GM18499 (cell line): ENCODE data around the gene NCAPG2.
A peak's percentile ranks its signal among the peaks of the same experiment; 100 is the strongest.
"Not testable (repeated sequence)": the region's sequence is repeated elsewhere in the genome, so short reads cannot be mapped to it uniquely, and the experiment has no call there.

Experiments
- ATAC-seq: cut with Tn5 transposase; IDR thresholded peaks from one replicate; pipeline ENCODE4 v1.9.1; 2021; ENCODE audit warnings: moderate number of reproducible peaks; ENCODE audit not compliant: insufficient read depth, unreplicated experiment

Gene NCAPG2

DNA sequence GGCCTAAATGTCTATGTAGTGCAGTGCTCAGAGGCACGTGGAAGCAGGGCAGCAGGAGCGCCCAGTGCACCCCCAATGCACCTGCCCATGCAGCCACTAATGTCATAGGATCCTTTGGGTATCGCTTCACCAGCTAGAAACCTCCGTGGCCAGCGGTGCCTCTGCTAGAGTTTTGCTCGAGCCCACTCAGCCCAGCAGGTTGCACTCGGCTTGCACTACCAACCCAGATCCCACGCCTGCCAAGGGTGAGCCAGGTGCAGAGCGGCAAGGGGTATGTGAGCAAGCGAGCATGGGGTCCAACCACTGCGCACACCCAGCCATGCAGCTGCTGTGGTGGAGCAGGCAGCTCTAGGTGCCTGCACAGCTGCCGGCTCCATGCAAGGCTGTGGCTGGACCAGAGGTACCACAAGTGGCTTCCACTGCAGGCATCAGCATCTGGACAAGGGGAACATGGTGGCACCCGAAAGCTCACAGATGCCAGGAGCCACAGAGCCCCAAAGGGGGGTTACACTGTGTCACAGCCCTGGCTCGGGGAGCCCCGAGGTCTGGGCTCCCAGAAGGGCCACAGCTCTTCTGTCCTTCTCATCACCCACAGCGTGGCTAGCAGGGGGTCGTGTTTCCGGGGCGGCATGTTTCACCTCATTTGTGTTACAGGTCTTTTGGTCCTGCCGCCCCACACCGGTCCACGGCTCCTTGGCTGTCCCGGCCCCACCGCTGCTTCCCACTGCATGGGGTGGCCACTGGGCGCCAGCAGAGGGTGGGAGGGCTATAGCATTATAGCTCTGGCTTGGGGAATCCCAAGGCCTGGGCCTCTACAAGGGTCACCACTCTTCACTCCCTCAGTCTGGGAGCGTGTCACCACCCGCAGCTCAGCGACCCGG, 2.3 kb upstream of the NCAPG2 start:
- no peak for ATAC-seq

DNA sequence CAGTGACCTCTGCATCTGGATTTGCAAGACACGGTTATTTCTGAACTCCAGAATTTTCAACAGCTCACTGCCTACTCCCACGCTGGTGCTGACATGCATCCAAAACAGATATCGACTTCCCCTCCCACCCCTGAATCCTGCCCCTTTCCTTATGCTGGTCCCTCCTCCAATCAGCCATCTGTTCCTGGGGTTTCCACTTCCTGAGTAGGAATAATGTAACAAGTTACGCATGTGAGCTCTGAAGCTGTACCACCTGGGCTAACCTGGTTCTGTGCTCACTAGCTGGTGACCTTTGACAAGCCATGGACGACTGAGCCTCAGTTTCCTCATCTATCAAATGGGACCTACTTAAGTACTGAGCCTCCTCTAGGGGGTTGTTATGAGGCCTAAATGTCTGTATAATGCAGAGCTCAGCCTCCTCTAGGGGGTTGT, 1.7 kb upstream of the NCAPG2 start:
- ATAC-seq = no peak

DNA sequence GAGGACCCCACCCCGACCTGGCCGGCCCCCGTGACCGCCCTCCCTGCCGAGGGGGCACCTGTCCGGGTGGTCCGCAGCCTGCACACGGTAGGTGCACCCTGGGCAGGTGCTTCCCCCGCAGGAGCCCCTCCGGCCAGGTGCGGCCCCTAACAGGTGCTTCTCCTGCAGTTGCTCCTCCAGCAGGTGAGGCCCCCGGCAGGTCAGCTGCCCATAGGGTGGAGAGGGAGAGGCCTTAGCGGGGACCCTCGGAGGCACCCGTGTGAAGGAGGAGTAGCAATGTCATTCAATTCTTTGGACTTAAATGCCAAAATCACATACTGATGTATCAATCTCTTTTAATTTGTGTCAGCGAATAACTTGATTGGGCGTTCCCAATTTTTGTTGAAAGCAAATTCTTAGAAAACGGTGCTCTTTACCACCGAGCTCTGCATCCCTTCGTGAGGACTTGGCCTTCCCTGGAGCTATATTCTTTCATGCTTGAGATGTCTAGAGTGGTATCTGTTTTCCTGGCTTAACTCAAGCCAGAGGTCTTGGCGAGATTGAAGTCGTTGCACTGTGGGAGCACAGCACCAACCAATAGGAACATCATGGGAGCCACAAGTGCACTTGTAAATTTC, 738 bp upstream of the NCAPG2 start:
- ATAC-seq = no peak

DNA sequence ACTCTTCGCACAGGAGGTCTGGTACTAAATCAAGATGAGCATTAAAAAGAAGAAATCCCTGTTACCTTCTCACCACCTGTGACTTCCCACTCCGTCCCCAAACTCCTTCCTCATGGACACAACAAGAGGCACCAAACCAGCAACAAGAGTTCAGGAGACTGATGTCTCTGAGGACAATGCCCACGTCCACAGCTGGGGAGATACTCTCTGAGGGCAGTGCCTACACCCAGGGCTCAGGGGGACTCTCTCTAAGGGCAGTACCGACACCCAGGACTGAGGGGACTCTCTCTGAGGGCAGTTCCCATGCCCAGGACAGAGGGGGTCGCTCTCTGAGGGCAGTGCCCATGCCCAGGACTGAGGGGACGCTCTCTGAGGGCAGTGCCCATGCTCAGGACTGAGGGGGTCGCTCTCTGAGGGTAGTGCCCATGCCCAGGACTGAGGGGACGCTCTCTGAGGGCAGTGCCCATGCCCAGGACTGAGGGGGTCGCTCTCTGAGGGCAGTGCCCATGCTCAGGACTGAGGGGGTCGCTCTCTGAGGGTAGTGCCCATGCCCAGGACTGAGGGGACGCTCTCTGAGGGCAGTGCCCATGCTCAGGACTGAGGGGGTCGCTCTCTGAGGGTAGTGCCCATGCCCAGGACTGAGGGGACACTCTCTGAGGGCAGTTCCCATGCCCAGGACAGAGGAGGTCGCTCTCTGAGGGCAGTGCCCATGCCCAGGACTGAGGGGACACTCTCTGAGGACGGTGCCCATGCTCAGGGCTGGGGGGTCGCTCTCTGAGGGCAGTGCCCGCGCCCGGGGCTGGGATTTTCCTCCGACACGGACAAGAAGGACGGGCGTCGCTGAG, 703 bp downstream of the NCAPG2 start:
- ATAC-seq = not testable (repeated sequence)

DNA sequence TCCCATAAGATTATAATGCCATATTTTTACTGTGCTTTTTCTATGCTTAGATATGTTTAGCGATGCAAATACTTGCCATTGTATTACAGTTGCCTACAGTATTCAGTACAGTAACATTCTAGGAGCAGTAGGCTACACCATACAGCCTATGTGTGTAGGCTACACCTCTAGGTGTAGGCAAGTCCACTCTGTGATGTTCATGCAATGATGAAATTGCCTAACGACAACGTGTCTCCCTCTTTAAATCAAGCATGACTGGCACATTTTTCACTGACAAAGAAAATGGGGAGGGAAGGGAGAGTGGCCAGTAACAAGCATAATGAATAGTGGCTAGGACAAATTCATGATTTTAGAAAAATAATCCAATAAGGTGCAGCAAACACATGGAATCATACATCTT, 1.7 kb downstream of the NCAPG2 start:
- no peak for ATAC-seq

DNA sequence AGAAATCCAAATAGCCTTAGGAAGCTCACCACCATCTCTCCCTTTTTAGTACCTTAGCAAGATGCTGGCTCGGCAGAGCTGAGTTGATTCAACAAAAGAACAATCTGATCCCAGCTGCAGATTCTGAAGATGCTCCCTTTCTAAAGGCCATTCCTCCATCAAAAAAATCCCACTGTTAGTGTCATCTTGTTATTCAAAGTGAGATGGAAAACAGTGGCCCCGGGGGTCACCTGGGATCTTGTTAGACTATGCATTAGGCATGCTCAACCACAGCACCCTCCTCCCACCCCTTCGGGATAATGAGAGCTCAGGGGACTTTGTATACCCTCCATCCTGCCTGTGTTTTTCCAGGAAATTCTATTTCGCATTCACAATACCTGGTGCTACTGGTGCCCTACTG, 2.4 kb downstream of the NCAPG2 start:
- ATAC-seq = no peak

DNA sequence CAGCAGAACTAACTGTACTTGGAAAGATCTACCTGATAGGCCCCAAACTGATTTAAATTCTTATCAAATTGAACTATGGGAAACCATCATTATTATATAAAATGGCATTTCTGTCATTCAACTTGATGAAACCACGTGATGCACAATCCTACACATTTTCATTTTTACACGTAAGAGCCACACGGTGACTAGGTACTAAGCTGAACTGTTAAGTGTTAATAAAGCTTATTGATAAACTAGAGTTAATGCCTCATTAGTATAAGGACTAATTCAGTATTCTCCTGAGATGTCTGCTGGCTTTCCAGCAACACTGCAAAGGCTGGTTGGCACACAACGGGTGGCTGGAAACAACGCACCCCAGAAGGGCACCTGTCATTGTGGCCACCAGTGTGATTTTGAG, 4.6 kb downstream of the NCAPG2 start:
- ATAC-seq = no peak

DNA sequence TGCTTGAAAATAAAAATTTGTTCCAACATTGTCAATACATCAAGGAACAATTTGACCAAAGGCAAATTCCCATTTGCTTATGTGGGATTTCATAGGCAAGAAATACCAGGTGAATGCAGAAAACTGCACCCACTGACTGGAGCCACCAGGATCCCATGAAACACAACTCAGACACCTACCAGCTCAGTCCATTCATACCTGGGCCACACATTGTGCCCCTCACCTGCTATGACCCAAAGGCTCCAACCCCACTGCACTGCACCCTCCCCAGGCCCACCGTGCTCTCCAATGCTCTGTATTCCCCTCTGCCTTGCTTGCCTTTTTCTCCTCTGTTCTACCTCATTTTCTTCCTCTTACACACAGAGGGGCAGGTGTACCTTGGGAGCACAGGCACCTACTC, 5.3 kb downstream of the NCAPG2 start:
- ATAC-seq = no peak

DNA sequence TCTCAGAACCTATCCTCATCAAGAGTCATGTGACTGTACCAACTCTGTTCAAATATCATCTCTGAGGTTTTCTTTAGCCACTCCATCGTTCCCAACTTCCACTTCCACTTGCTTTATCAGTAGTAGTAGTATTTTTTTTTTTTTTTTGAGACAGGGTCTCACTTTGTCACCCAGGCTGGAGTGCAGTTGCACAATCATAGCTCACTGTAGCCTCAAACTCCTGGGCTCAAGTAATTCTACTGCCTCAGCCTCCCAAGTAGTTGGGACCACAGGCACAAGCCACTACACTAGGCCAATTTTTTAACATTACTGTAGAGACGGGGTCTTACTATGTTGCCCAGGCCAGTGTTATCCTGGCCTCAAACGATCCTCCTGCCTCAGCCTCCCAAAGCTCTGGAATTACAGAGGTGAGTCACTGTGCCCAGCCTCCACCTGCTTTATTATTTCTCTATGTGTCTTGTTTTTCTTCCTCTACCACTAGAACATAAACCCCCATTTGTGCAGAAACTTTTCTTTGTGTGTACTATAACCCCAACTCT, 5.9 kb downstream of the NCAPG2 start:
- ATAC-seq = no peak

DNA sequence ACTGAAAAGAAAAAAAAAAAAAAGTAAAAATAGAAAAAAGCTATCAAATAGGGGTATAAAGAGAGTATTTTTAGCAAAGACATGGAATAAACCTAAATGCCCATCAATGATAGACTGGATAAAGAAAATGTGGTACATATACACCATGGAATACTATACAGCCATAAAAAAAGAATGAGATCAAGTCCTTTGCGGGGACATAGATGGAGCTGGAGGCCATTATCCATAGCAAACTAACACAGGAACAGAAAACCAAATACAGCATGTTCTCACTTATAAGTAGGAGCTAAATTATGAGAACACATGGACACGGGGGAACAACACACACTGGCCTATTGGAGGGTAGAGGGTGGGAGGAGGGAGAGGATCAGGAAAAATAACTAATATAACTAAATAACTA, 7.0 kb downstream of the NCAPG2 start:
- not testable (repeated sequence) for ATAC-seq

DNA sequence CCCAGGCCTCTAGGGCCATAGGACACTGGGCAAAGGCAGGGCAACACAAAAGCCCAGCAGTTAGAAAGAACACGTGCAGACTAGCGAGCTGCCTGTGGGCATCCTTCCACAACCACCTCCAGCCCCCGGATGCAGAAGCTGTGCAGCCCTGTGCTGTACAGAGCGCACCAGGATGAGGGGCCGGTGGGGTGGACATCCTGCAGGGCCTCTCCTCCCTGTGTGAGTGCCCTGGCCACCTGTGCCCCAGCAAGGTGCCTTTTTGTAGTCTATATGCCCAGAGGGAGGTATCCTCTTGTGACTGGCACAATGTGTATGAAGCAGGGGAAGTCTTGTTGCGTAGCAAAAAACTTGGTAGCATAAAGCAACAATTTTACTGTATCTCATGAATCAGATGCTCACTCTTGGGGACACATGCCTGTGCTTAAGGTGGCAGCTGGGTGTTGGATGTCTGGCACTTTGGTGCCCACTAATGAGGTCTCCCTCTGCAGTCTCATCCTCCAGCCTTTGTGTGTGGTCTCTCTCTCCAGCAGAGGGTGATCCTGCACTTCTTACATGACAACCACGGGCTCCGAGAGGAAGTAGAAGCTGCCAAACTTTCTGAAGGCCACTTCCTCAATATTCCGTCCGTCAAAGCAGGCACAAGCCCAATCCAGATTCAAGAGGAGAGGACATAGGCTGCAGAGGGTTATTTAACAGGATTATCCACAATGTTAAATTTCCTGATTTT, 8.7 kb downstream of the NCAPG2 start:
- peak; percentile 64 for ATAC-seq

DNA sequence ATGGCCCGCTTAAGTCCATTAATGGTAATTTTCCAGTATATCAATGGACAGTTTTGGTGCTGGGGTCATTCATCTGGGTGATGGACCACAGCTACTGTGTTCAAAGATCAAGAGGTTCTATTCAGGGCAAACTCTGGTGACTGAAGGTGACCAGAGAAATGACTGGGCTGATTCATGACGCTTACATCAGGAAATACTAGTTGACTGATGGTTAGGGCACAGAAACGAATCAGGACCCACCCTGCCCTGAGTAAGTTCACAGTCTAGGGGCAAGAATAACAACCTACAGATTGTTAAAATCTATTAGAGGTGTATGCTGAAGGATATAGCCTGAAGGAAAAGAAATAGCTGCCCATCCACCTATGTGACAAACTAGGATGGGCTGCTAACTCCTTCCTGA, 9.5 kb downstream of the NCAPG2 start:
- no peak for ATAC-seq

DNA sequence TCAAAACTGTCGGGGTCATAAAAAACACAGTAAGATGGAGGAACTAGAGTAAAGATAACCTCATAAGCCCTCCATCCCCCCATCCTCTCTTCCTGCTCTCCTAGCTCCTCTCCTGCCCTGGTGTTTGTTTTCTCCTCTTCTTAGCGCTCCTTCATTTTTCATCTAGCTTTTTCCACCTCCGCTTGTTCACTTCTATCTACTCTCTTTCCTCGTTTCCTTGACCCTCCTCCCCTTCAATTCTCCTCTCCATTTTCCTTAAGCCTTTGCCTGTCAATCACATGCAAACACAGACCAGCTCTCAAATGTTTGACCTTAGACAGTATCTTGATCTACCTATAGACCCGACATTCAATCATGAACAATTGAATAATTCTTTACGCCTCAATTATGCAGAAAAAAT, 10.0 kb downstream of the NCAPG2 start:
- ATAC-seq = no peak

DNA sequence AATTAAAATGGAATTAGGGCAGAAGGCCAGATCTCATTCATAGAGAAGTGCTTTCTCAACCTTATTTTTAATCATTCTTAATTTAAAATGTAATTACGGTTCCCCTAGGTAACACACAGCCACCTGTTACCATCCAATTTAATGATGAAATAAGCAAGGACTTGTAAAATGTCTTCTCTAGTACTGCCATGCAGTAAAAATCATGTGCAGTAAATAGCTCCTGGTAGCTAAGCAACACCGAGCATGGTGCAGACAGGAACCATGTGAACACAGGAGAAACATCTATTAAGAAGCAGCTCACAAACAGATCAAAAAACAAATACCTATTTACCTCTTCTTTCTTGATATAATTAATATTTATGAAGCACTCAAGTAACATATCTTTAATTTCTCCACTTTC, 15.1 kb downstream of the NCAPG2 start:
- ATAC-seq = no peak

DNA sequence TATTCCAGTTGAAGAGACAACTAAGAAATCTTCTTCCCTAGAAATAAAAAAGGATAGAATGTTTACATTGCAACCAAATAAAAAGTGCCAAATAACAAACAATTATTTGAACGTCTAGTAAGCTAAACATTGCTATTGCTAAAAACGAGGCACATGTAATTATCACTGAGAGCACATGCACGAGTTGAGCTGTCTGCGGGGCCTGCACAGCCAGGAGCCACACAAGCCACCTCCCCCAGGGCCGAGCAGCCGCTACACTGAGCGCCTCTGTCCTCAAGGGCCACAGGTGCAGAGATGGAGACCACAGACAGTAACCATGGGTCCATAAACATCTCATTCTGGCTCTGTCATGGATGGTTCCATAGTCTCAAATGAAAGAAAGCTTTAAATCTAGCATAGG, 17.2 kb downstream of the NCAPG2 start:
- ATAC-seq = no peak

DNA sequence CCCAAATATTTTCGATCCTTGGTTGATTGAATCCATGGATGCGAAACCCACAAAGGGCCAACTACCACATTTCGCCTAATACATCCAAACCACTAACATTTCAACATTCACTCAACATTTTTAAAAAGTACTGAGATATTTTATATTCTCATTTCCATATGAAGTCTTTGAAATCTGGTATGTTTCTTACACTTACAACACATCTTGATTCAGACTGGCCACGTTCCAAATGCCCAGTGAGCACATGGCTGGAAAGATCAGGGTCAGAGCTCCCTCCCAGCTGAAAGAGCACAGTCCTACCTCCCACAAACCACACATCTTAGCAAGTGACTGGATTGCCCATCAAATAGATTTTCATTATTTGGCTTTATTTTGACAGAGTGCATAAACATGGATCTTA, 18.9 kb downstream of the NCAPG2 start:
- no peak for ATAC-seq

DNA sequence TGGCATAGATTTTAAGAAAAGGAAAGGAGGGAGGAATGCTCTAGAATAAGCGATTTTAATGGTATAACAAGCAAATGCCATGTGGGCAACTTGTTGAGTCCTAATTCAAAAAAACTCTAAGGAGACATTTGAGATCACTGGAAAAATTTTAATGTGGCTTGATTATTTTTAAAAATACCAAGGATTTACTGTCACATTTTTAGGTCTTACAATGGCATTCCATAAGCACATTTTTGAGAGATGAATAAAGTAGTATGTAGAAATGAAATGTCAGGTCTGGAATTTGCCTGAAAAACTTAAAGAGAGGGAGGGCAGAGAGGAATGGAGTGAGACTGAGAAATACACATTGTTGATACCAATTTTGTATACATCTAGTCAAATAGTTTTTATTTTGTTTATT, 20.3 kb downstream of the NCAPG2 start:
- ATAC-seq = no peak

DNA sequence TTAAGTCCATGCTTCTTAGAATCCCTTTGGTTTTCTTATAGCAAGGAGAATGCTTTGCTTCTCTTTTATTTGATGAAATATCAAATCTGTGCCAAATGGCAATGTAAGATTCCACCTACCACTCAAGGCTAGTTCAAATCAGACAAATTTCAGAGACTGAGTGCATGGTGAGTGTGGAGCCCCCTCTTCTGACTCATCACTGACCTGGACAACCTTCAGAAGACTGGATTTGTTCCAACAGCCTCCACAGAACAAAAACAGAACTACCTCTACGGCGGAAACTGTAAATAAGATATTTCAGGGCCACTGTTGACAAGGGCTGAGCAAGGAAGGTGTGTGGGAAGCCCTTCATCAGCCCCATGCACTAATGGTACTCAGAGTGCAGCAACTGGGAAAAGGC, 21.1 kb downstream of the NCAPG2 start:
- no peak for ATAC-seq

DNA sequence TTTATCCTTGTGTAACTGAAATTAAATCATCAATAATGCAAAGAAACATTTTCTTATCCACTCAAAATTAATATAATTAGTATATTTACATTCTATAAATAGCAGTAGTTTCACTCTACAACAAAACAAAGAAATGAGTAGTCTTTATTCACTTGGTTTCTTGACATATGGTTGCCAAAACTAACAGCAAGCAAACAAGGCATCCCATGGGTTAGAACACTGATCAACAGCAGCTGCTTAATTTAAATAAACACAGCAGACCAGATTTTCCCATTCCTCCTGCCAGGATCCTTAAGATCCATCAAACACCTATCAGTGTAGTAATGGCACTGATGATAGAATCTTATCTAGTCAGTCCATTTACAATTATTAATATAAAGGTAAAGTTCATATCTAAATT, 22.1 kb downstream of the NCAPG2 start:
- ATAC-seq = no peak

DNA sequence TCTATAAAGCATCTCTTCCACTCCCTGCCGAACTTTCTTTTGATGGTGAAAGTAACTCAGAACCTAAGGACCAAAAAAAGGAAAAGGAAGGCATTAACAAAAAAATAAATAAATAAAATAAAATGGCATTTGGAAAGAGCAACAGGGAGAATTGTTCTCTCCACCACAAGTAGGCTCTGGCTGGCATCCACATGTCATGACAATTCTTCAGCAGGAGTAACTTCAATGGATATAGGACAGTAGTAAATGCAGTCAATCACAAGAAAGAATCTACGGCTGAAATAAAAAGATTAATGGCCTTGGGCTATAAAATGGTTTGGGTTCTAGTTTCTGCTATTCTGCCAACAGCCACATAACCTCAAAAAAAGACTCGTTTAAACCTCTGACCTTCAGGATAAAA, 23.9 kb downstream of the NCAPG2 start:
- ATAC-seq = no peak
